ENCODE results near the gene TEDC2. TPM values are rescaled to one million over a fixed set of nuclear protein-coding genes. Genes with fewer than 3 reads are reported as not detected.
"Not testable (repeated sequence)": the region's sequence is repeated elsewhere in the genome, so short reads cannot be mapped to it uniquely, and the experiment has no call there.

TEDC2 gene
- total RNA-seq, 4 donors from 2014 or later = 1.4 to 2.3 TPM; not detected in 2

- no peak for DNase-seq
- no peaks in the 10 kb centered on the region for H3K4me1 ChIP-seq
- H3K36me3 ChIP-seq = no peaks in the 10 kb centered on the region
- TF ChIP-seq POLR2AphosphoS5 (IDR thresholded peaks at IDR 0.05) = no peak
- TF ChIP-seq CTCF (IDR thresholded peaks at IDR 0.05) = no peak
- WGBS, 2 donors (ENCODE audit: low coverage in 1 of 2) = 98% methylated on average over 14 of the region's 14 CpGs; no CpG with 5 or more reads in 1 of the 2 donors
- no peak overlapping the region for H3K4me3 ChIP-seq
- H3K9me3 ChIP-seq = no peaks in the 10 kb centered on the region
- no peak overlapping the region for H3K27ac ChIP-seq
- intact Hi-C loops (cut with DNase I; ENCODE audit: low total_unique reads) = no loop called here
- H3K27me3 ChIP-seq = no peaks in the 10 kb centered on the region
- in situ Hi-C loops (cut with MboI; ENCODE audit: low pct_ligation_motif_present in 1 of 4, low pct_unique_long_range_greater_than_20kb in 1 of 4, low sequenced_read_pairs in 3 of 4) = loop anchor here in 2 of 4 donors (10.0 to 25.0 kb wide), 2 partner anchors 57 to 149 kb away; no protein-coding TSS in a partner anchor
Observed at GRCh38 chr16:2438121-2438520, 21.8 kb upstream of the TEDC2 start.

- in situ Hi-C loops (cut with MboI; ENCODE audit: low pct_ligation_motif_present in 1 of 4, low pct_unique_long_range_greater_than_20kb in 1 of 4, low sequenced_read_pairs in 3 of 4) (loop anchor here in 2 of 4 donors (10.0 to 25.0 kb wide), 2 partner anchors 55 to 148 kb away; no protein-coding TSS in a partner anchor), intact Hi-C loops (cut with DNase I; ENCODE audit: low total_unique reads) (no loop called here)
- no peaks in the 10 kb centered on the region for H3K36me3 ChIP-seq
- H3K4me1 ChIP-seq = no peaks in the 10 kb centered on the region
- no peak overlapping the region for H3K27ac ChIP-seq
- no peaks in the 10 kb centered on the region for H3K9me3 ChIP-seq
- TF ChIP-seq POLR2AphosphoS5 (IDR thresholded peaks at IDR 0.05) = no peak
- no peak for TF ChIP-seq EP300 (IDR thresholded peaks at IDR 0.05; ENCODE audit: low read depth)
- TF ChIP-seq POLR2A (IDR thresholded peaks at IDR 0.05) = no peak
- TF ChIP-seq CTCF (IDR thresholded peaks at IDR 0.05) = no peak
- WGBS, 2 donors (ENCODE audit: low coverage in 1 of 2) = 98% methylated on average over 11 of the region's 11 CpGs; no CpG with 5 or more reads in 1 of the 2 donors
- no peaks in the 10 kb centered on the region for H3K27me3 ChIP-seq
- no peak for DNase-seq
- no peak overlapping the region for H3K4me3 ChIP-seq
Observed at GRCh38 chr16:2439598-2439997, 20.3 kb upstream of the TEDC2 start.

DNA sequence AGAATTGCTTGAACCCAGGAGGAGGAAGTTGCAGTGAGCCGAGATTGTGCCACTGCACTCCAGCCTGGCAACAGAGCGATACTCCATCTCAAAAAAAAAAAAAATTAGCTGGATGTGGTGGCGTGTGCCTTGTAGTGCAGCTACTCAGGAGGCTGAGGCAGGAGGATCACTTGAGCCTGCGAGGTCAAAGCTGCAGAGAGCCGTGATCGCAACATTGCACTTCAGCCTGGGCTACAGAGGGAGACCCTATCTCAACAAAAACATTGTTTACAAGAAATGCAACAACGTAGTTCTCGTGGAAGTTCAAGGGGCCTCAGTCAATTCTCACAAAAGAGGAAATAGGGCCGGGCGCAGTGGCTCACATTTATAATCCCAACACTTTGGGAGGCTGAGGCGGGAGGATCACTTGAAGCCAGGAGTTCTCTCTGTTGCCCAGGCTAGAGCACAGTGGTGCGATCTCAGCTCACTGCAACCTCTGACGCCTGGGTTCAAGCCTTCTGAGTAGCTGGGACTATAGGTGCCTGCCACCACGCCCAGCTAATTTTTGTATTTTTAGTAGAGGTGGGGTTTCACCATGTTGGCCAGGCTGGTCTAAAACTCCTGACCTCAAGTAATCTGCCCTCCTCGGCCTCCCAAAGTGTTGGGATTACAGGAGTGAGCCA is 18.6 kb upstream of the TEDC2 start:
- H3K4me3 ChIP-seq; H3K27me3 ChIP-seq; intact Hi-C loops (cut with DNase I; ENCODE audit: low total_unique reads); H3K27ac ChIP-seq; H3K4me1 ChIP-seq; H3K9me3 ChIP-seq; H3K36me3 ChIP-seq; DNase-seq: not testable (repeated sequence)
- in situ Hi-C loops (cut with MboI; ENCODE audit: low pct_ligation_motif_present in 1 of 4, low pct_unique_long_range_greater_than_20kb in 1 of 4, low sequenced_read_pairs in 3 of 4) = loop anchor here in 1 of 4 donors (25.0 kb wide), 1 partner anchor 146 kb away; no protein-coding TSS in a partner anchor
- 83% methylated on average over 15 of the region's 15 CpGs; no CpG with 5 or more reads in 1 of the 2 donors for WGBS, 2 donors (ENCODE audit: low coverage in 1 of 2)

DNA sequence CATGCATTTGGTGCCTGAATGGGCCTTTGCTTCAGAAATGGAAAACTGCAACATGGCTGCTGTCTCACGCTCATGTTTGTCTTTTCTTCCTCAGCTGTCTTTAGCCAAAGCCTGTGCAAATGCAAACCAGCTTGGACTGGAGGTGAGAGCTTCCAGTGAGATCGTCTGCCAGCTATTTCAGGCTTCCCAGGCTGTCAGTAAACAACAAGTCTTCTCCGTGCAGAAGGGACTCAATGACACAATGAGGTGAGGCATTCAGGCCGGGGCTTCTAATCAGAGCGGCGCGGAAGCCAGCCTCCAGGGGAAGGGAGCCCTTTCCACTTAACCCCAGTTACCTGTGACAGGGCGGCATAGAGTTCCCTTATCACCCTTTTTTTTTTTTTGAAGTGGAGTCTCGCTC is 16.4 kb upstream of the TEDC2 start:
- intact Hi-C loops (cut with DNase I; ENCODE audit: low total_unique reads) = no loop called here

More for the DNA sequence above, 16.4 kb upstream of the TEDC2 start:
- no peaks in the 10 kb centered on the region for H3K4me1 ChIP-seq
- TF ChIP-seq EP300 (IDR thresholded peaks at IDR 0.05; ENCODE audit: low read depth) (no peak), POLR2A (IDR thresholded peaks at IDR 0.05) (no peak), CTCF (IDR thresholded peaks at IDR 0.05) (no peak), POLR2AphosphoS5 (IDR thresholded peaks at IDR 0.05) (no peak)
- no peak overlapping the region for H3K27ac ChIP-seq
- no peaks in the 10 kb centered on the region for H3K9me3 ChIP-seq
- in situ Hi-C loops (cut with MboI; ENCODE audit: low pct_ligation_motif_present in 1 of 4, low pct_unique_long_range_greater_than_20kb in 1 of 4, low sequenced_read_pairs in 3 of 4) = loop anchor here in 1 of 4 donors (25.0 kb wide), 1 partner anchor 144 kb away; no protein-coding TSS in a partner anchor
- WGBS, 2 donors (ENCODE audit: low coverage in 1 of 2) = 79 to 92% methylated on average over 8 to 9 of the region's 9 CpGs
- DNase-seq = no peak
- peaks cover 0 to 3% (median 0%) of the 10 kb centered on the region in 4 donors for H3K36me3 ChIP-seq
- H3K4me3 ChIP-seq = no peak overlapping the region
- H3K27me3 ChIP-seq = no peaks in the 10 kb centered on the region

Measured in transverse colon (tissue), 4 donors.